ENCODE results near the gene FYB1. TPM values are rescaled to one million over a fixed set of nuclear protein-coding genes. Genes with fewer than 3 reads are reported as not detected.

FYB1 gene
- total and polyA plus RNA-seq, 2 of the 4 experiments (the other 2 are of a cell fraction): not detected

DNA sequence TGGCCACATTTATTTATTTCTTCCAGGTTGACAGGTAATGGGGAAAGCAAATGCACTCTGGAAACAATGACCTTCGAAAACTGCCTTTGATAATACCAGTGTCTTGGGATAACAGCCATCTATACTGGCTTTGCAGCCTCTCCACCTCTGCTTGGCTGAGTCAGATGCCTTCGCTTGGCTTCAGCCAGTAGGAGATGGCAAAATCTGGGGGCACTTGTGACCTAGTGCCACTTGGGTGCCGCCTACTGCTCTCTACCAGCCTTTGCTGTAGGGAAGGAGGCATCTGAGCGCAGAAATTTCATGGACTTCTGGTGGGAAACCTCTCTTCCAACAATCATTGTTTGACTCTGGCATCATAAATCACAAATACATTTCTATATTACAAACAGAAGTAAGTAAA is 21.8 kb downstream of the FYB1 start:
- H2BK20ac ChIP-seq (ENCODE audit: low read depth, low read length): no peak overlapping the region
- POLR2A ChIA-PET (ENCODE audit: unreplicated experiment): no interaction called here
- no peak overlapping the region for H2AFZ ChIP-seq (replicated peaks; ENCODE audit: low read length, poor library complexity)
- TF ChIP-seq MXI1 (IDR thresholded peaks at IDR 0.05; ENCODE audit: borderline replicate concordance, low read depth, low read length) (no peak), RCOR1 (IDR thresholded peaks at IDR 0.05; ENCODE audit: insufficient replicate concordance, low read length) (no peak), SMC3 (IDR thresholded peaks at IDR 0.05; ENCODE audit: low read depth, low read length) (no peak), CHD1 (IDR thresholded peaks at IDR 0.05; ENCODE audit: low read depth, low read length) (no peak), NFE2L2 (IDR thresholded peaks at IDR 0.05; ENCODE audit: low read depth, low read length) (no peak), CEBPB (IDR thresholded peaks at IDR 0.05; ENCODE audit: low read depth, low read length) (no peak), MAFK (IDR thresholded peaks at IDR 0.05; ENCODE audit: low read depth, low read length) (no peak), RFX5 (IDR thresholded peaks at IDR 0.05; ENCODE audit: low read depth, low read length) (no peak), BHLHE40 (IDR thresholded peaks at IDR 0.05; ENCODE audit: low read depth, low read length) (no peak), RAD21 (IDR thresholded peaks at IDR 0.05; ENCODE audit: low read length) (no peak), FOS (IDR thresholded peaks at IDR 0.05; ENCODE audit: low read depth, low read length) (no peak), MAZ (IDR thresholded peaks at IDR 0.05; ENCODE audit: borderline replicate concordance, low read depth, low read length) (no peak), POLR2A (IDR thresholded peaks at IDR 0.05; ENCODE audit: low read depth, low read length) (no peak)
- TF ChIP-seq, protein P1, sequence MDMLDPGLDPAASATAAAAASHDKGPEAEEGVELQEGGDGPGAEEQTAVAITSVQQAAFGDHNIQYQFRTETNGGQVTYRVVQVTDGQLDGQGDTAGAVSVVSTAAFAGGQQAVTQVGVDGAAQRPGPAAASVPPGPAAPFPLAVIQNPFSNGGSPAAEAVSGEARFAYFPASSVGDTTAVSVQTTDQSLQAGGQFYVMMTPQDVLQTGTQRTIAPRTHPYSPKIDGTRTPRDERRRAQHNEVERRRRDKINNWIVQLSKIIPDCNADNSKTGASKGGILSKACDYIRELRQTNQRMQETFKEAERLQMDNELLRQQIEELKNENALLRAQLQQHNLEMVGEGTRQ (IDR thresholded peaks at IDR 0.05; ENCODE audit: low read depth, low read length): no peak
- TF ChIP-seq, protein P2, sequence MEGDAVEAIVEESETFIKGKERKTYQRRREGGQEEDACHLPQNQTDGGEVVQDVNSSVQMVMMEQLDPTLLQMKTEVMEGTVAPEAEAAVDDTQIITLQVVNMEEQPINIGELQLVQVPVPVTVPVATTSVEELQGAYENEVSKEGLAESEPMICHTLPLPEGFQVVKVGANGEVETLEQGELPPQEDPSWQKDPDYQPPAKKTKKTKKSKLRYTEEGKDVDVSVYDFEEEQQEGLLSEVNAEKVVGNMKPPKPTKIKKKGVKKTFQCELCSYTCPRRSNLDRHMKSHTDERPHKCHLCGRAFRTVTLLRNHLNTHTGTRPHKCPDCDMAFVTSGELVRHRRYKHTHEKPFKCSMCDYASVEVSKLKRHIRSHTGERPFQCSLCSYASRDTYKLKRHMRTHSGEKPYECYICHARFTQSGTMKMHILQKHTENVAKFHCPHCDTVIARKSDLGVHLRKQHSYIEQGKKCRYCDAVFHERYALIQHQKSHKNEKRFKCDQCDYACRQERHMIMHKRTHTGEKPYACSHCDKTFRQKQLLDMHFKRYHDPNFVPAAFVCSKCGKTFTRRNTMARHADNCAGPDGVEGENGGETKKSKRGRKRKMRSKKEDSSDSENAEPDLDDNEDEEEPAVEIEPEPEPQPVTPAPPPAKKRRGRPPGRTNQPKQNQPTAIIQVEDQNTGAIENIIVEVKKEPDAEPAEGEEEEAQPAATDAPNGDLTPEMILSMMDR (conservative IDR thresholded peaks at IDR 0.05; ENCODE audit: low read depth, low read length): no peak
- TF ChIP-seq, protein P3, sequence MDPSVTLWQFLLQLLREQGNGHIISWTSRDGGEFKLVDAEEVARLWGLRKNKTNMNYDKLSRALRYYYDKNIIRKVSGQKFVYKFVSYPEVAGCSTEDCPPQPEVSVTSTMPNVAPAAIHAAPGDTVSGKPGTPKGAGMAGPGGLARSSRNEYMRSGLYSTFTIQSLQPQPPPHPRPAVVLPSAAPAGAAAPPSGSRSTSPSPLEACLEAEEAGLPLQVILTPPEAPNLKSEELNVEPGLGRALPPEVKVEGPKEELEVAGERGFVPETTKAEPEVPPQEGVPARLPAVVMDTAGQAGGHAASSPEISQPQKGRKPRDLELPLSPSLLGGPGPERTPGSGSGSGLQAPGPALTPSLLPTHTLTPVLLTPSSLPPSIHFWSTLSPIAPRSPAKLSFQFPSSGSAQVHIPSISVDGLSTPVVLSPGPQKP (IDR thresholded peaks at IDR 0.05; ENCODE audit: borderline replicate concordance, low read depth, low read length): no peak
- no peak overlapping the region for H3K9ac ChIP-seq (ENCODE audit: low read depth, low read length)
- no peak overlapping the region for H3K4me2 ChIP-seq (ENCODE audit: low read depth, low read length)
- no TSS peak for BruUV-seq (replicated peaks)
- intact Hi-C loops (cut with micrococcal nuclease) (no loop called here), dilution Hi-C loops (cut with HindIII; ENCODE audit: low sequenced_read_pairs, unreplicated experiment) (no loop called here), in situ Hi-C loops (cut with MboI; ENCODE audit: low sequenced_read_pairs) (no loop called here)
- CTCF ChIA-PET: no interaction called here
- H4K20me1 ChIP-seq (ENCODE audit: insufficient read depth, low read length): no peaks in the 10 kb centered on the region
- H3K14ac ChIP-seq (replicated peaks; ENCODE audit: low read depth, low read length): no peak overlapping the region
- no peak overlapping the region for H3K56ac ChIP-seq (ENCODE audit: extremely low read depth, insufficient read depth, low read length)
- DNase-seq (no peak), ATAC-seq (ENCODE audit: low read depth) (no peak)
- H2BK15ac ChIP-seq (ENCODE audit: low read depth, low read length): no peak overlapping the region
- peaks cover 7% of the 10 kb centered on the region for H3K27me3 ChIP-seq (ENCODE audit: control insufficient read depth, insufficient read depth, low read length)
- H4K8ac ChIP-seq (ENCODE audit: low read depth in 2 of 2, low read length in 2 of 2): no peak overlapping the region
- H2BK5ac ChIP-seq (ENCODE audit: low read depth, low read length, poor library complexity, severe bottlenecking): no peak overlapping the region
- no peaks in the 10 kb centered on the region for H3K79me1 ChIP-seq (ENCODE audit: low read depth in 1 of 2, low read length in 2 of 2)
- H3K4me3 ChIP-seq (ENCODE audit: insufficient read depth, low read depth, low read length): no peak overlapping the region
- no peak overlapping the region for H3K27ac ChIP-seq (ENCODE audit: insufficient read depth, low read length)
- no peaks in the 10 kb centered on the region for H3K9me1 ChIP-seq (ENCODE audit: insufficient read depth, low read length)
- H3K4ac ChIP-seq (ENCODE audit: low read depth, low read length): no peak overlapping the region
- H3K4me1 ChIP-seq (ENCODE audit: control insufficient read depth, insufficient read depth, low read length): no peaks in the 10 kb centered on the region
- H4K5ac ChIP-seq (ENCODE audit: low read depth, low read length): no peak overlapping the region
- H3K36me3 ChIP-seq (ENCODE audit: control insufficient read depth, insufficient read depth, low read length): no peaks in the 10 kb centered on the region
- H3K9me3 ChIP-seq (ENCODE audit: control insufficient read depth, insufficient read depth, low read length): no peaks in the 10 kb centered on the region
- H3K23ac ChIP-seq (ENCODE audit: low read depth, low read length): no peak overlapping the region
- no peak overlapping the region for H2BK120ac ChIP-seq (ENCODE audit: low read depth, low read length)
- H4K91ac ChIP-seq (ENCODE audit: insufficient read depth, low read depth, low read length): no peak overlapping the region
- no CpG with 5 or more reads among the region's 4 CpGs for WGBS, 2 experiments (ENCODE audit: extremely low coverage in 2 of 2, insufficient read length in 1 of 2)
- H2AK9ac ChIP-seq (replicated peaks; ENCODE audit: low read depth, low read length, poor library complexity): no peak overlapping the region
- no peak overlapping the region for H2AK5ac ChIP-seq (ENCODE audit: low read depth, low read length)
- no peak overlapping the region for H3K18ac ChIP-seq (ENCODE audit: low read depth, low read length)
